Measurements from ENCODE around the gene PACSIN1. TPM values are rescaled to one million over a fixed set of nuclear protein-coding genes. Genes with fewer than 3 reads are reported as not detected.

Gene PACSIN1, protein sequence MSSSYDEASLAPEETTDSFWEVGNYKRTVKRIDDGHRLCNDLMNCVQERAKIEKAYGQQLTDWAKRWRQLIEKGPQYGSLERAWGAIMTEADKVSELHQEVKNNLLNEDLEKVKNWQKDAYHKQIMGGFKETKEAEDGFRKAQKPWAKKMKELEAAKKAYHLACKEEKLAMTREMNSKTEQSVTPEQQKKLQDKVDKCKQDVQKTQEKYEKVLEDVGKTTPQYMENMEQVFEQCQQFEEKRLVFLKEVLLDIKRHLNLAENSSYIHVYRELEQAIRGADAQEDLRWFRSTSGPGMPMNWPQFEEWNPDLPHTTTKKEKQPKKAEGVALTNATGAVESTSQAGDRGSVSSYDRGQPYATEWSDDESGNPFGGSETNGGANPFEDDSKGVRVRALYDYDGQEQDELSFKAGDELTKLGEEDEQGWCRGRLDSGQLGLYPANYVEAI
- not detected in 2 replicates for total RNA-seq (2014; rRNA removed; shearing (Covaris generic); ENCODE audit: low replicate concordance)

DNA sequence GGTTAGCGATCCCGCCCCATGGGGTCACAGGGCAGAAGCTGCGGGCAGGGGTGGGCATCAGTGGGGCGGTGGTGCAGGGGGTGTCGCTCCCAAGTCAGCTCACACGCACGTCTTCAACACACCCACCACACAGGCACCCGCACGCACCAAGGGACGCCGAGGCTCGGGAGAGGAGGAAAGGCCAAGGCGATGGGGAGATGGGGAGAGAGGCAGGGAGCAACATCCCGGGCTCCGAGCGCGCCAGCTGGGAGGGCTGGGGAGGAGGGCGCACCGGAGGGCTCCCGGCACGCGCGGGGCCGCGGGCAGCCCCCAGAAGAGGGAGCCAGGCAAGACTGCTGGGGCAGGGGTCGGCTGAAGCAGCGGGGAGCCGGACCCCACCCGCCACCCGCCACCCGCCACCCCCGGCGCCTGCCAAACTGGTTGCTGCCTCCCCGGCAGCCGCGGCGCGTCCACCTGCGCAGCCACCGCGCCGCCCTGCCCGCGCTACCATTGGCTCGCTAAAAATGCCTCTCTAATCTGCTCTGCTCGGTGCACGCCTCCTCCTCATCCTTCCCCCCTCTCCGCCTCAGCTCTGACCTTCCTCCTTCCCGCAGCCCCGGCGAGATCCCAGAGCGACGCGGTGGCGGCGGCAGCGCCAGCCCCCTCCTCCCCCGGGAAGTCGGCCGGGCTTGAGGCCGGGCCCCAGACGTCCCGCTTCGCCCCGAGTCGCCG, at the start of gene PACSIN1:
TSS of gene PACSIN1 (plus strand) at position 546 of the 711 bp plus-strand sequence. CDS start 60,230 bp downstream, outside the sequence.
- no peaks in the 10 kb centered on the region for H3K36me3 ChIP-seq
- H3K27me3 ChIP-seq: no peaks in the 10 kb centered on the region
- no peaks in the 10 kb centered on the region for H3K9me3 ChIP-seq
- DNase-seq: no peak
- H3K4me3 ChIP-seq: no peak within 1 kb of the TSS

DNA sequence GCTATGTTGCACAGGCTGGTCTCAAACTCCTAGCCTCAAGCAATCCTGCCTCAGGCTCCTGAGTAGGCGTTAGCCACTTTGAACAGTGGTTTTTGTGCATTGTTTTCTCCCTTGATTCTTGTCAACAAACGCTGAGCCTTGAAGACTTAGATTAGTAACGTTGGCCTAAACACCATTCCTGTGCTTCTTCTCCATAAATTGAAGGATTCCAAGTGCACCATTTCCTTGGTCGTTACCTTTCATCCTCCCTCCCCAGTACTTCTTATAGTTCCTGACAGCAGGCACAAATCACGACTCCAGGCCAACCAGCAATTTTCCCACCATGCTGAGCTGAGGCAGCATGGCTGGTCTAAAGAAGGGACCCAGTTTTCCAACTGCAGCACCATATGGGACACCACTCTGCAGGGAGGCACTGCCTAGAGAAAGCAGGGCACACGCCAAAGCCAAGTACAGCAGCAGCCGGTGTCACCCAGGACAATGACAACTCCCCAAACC, 49.0 kb upstream of the PACSIN1 start:
- H3K36me3 ChIP-seq: peaks cover 57% of the 10 kb centered on the region
- H3K27me3 ChIP-seq: no peaks in the 10 kb centered on the region
- DNase-seq: no peak
- no peaks in the 10 kb centered on the region for H3K9me3 ChIP-seq
- H3K4me3 ChIP-seq: no peak overlapping the region

DNA sequence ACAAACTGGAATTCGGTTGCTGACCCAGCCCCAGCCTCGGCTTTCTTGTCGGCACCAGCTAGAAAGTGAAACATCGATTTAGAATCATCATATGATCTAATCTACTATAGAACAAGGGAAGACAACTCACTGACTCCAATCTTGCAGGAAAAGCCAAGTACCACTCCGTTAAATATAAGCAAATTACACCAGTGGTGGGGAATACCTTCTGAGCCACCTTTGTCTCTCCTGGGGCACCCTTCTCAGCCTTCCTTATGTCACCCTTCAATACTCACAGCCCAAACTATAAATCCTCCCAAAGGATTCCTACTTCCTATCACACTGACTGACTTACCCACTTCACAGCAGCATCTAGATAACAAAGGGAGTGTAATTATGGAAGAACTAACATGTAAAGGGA, 47.5 kb upstream of the PACSIN1 start:
- Histone ChIP-seq H3K9me3 (no peaks in the 10 kb centered on the region), H3K36me3 (peaks cover 70% of the 10 kb centered on the region), H3K27me3 (no peaks in the 10 kb centered on the region), H3K4me3 (no peak overlapping the region)
- DNase-seq: no peak

DNA sequence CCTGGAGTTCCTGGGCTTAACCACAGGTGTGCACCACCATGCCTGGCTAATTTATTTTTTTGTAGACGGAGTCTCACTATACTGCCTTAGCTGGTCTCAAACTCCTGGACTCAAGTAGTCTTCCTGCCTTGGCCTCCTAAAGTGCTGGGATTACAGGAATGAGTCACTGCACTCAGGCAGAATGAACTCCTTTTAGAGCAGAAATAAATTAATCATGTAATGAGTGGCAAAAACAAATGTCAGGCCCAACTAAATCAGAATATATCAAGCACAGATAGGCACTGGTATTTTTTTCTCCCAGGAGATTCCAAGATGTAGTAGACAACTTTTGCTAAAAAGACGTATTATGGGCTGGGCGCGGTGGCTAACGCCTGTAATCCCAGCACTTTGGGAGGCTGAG, 42.6 kb upstream of the PACSIN1 start:
- DNase-seq: no peak
- peaks cover 69% of the 10 kb centered on the region for H3K36me3 ChIP-seq
- no peak overlapping the region for H3K4me3 ChIP-seq
- H3K27me3 ChIP-seq: no peaks in the 10 kb centered on the region
- no peaks in the 10 kb centered on the region for H3K9me3 ChIP-seq

DNA sequence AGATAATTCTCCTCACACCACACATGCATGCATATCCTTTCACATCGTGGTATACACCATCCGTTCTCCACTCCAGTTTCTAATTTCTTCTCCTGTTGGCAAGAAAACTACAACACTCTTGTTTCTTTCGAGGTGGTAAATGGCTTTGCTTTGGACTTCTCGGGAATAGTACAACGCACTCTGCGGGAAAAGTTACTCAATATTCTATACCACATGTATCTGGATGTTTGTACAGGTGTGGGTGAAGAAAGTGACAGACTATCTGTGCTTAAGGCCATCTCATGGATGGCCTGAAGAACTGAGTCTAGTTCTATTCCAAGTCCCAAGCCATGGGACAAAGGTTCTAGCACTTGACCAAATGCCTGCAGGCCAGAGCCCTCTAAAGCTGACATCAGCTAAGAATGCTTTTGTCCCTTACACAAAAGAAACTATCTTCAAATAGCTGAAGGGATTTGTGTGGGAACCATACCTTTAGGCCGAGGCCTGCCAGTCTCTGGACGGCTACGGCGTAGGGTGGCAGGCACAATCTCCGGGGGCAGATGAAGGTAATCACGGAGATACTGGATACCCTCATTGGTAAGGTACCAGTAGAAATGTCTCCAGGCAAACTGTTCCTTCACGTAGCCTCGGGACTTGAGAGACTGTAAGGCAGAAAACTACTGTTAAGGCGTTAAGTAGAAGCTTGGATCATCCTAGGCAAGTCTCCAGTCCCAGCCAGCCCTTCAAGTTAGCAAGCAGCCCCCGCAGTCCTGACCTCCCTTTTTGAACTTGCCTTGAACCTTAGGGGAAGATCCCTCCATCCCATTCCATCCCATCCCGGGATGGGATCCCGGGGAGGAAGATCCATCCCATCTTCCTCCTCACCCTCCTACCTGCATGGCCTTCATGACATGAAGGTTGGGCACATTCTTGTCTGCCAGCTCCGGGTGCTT, 41.4 kb upstream of the PACSIN1 start:
- Histone ChIP-seq H3K36me3 (peaks cover 58% of the 10 kb centered on the region), H3K4me3 (peak overlapping the region; percentile 77), H3K9me3 (no peaks in the 10 kb centered on the region), H3K27me3 (no peaks in the 10 kb centered on the region)
- no peak for DNase-seq

DNA sequence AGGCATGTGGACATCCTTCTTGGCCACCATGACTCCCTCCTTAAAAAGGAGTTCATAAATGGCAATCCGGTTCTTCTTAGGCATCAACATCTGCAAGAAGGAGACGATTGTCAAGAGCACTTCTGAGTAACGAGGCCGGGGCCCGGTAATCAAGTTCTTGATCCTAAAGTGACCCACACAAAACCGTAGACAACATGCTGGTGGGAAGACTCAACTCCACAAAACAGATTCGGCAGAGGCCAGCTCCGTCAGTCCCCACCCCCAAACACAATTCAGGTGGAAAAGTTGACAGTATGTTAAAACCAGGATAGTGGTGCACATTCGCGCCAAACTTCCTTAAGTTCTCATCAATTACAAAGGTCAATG, 40.8 kb upstream of the PACSIN1 start:
- no peak for DNase-seq

DNA sequence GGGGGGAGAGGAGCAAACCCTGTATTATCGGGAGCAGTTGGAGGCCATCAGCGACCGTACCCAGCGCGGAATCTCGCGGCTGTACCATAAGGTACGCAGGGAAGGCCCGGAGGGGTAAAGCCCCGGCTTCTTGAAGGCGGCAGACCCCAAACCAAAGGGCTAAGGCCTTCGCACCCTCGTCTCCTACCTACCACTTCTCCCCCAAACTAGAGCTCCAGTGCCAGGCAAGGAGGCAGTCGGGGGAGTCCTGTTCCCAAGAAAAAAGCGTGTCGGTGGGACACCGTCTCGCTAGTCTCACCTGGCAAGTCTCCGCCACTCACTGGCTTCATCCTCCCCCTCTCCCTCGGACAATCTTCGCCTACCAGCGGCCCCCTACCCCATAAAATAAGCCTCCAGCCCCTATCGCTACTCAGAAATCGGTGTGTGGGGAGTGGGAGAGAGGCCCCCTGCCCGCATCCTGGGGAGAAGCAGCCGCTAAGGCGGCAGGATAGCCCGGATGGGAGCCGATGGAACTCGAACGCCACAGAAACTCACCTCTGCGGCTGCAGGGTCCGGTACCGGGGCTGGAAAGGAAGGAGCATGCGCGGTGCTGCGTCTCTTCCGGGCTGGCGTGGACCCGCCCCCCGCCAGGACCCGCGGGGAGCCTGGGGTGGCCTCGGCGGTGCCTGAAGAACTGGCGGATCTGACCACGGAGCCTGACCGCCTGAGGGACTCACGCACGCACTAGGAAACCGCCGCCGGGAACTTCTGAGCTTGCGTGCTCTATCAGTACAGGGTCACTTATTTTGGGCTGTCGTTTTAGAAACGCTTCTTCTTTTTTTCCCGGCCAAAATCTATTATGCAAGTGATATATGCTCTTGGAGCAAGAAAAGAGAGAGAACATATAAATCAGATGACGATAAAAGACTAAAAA, 40.1 kb upstream of the PACSIN1 start, which contains the start of gene RPS10:
TSS of gene RPS10 (minus strand) at position 572 of the 913 bp plus-strand sequence. CDS start 848 bp downstream, outside the sequence.
- peak; percentile 87 for DNase-seq
- H3K36me3 ChIP-seq: peaks cover 45% of the 10 kb centered on the region
- H3K27me3 ChIP-seq: no peaks in the 10 kb centered on the region
- peak within 1 kb of the TSS; percentile 77 for H3K4me3 ChIP-seq
- no peaks in the 10 kb centered on the region for H3K9me3 ChIP-seq

More for the DNA sequence above, 40.8 kb upstream of the PACSIN1 start:
- H3K27me3 ChIP-seq: no peaks in the 10 kb centered on the region
- H3K4me3 ChIP-seq: peak overlapping the region; percentile 77
- no peaks in the 10 kb centered on the region for H3K9me3 ChIP-seq
- H3K36me3 ChIP-seq: peaks cover 51% of the 10 kb centered on the region

DNA sequence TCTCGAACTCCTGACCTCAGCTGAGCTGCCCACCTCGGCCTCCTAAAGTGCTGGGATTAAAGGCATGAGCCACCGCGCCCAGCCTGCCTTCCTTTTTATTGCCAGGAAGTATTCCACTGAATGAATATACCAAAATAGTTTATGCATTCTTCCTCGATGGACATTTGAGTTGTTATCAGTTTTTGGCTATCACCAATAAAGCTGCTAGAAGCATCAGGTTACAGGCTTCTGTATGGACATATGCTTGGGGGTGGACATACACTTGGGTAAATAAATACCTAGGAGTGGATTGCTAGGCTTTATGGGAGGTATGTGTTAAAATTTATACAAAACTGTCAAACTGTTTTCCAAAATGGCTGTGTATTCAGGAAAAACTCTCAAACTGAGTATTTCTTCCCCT, 30.0 kb upstream of the PACSIN1 start:
- H3K27me3 ChIP-seq: no peaks in the 10 kb centered on the region
- no peaks in the 10 kb centered on the region for H3K9me3 ChIP-seq
- DNase-seq: no peak
- no peak overlapping the region for H3K4me3 ChIP-seq
- H3K36me3 ChIP-seq: no peaks in the 10 kb centered on the region

DNA sequence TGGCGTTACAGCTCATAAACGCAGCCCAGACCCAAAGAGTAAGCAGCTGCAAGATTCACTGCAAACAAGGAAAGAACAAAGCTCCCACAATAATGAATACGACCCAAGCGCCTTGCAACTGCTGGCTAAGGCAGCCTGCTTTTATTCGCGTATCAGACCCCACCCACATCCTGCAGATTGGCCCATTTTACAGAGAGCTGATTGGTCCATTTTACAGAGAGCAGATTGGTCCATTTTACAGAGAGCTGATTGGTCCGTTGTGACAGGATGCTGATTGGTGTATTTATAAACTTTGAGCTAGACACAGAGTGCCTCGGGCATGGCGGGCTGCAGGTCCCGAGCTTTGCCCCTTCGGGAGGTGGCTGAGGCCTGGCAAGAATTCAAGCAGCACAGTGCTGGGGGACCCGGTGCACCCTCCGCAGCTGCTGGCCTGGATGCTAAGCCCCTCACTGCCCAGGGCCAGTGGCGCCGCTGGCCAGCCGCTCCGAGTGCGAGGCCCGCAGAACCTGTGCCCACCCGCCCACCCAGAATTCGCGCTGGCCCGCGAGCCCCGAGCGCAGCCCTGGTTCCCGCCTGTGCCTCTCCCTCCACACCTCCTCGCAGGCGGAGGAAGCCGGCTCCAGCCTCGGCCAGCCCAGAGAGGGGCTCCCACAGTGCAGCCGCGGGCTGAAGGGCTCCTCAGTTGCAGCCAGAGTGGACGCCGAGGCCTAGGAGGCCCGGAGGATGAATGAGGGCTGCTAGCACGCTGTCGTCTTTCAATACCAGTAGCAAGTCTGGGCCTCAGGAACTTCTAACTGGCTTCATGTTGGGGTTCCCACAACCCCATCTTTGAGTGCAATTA, 28.9 kb upstream of the PACSIN1 start:
- no peaks in the 10 kb centered on the region for H3K9me3 ChIP-seq
- DNase-seq: no peak
- H3K27me3 ChIP-seq: no peaks in the 10 kb centered on the region
- H3K36me3 ChIP-seq: no peaks in the 10 kb centered on the region
- no peak overlapping the region for H3K4me3 ChIP-seq

DNA sequence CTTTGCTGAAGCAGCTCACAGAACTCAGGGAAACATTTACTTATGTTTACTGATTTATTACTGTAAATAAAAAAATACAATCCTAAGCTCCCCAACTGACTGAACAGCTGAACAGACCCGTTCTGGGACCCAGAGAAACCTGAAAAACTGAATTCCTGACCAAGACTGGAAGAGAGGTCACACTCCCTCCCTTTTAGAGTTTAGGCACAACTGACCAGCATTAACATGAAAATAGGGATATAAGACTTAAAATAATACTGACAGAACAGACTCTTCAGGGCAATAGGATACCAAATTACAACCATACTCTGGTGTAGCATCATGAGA, 28.3 kb upstream of the PACSIN1 start:
- Histone ChIP-seq H3K9me3 (no peaks in the 10 kb centered on the region), H3K27me3 (no peaks in the 10 kb centered on the region), H3K4me3 (no peak overlapping the region), H3K36me3 (no peaks in the 10 kb centered on the region)
- no peak for DNase-seq

DNA sequence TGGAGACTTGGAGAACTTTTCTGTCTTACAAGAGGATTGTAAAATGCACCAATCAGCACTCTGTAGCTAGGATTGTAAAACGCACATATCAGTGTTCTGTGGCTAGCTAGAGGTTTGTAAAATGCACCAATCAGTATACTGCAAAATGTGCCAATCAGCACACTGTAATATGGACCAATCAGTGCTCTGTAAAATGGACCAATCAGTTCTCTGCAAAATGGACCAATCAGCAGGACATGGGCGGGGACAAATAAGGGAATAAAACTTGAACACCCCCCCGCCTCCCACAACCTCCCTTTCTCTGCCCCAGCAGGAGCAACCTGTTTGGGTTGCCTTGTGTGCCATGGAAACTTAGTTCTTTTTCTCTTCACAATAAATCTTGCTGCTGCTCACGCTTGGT, 27.2 kb upstream of the PACSIN1 start:
- DNase-seq: no peak
- H3K36me3 ChIP-seq: no peaks in the 10 kb centered on the region
- no peaks in the 10 kb centered on the region for H3K9me3 ChIP-seq
- H3K4me3 ChIP-seq: no peak overlapping the region
- no peaks in the 10 kb centered on the region for H3K27me3 ChIP-seq

DNA sequence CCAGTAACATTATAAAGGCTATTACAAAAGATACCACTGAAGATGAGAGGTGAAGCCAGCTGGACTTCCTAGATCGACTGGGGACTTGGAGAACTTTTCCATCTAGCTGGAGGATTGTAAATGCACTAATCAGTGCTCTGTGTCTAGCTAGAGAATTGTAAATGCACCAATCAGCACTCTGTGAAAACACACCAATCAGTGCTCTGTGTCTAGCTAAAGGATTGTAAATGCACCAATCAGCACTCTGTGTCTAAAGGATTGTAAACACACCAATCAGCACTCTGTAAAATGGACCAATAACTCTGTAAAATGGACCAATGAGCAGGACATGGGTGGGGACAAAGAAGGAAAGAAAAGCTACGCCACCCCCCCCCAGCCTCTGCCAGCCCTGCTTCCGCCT, 26.4 kb upstream of the PACSIN1 start:
- Histone ChIP-seq H3K4me3 (no peak overlapping the region), H3K27me3 (no peaks in the 10 kb centered on the region), H3K9me3 (no peaks in the 10 kb centered on the region), H3K36me3 (no peaks in the 10 kb centered on the region)
- no peak for DNase-seq

DNA sequence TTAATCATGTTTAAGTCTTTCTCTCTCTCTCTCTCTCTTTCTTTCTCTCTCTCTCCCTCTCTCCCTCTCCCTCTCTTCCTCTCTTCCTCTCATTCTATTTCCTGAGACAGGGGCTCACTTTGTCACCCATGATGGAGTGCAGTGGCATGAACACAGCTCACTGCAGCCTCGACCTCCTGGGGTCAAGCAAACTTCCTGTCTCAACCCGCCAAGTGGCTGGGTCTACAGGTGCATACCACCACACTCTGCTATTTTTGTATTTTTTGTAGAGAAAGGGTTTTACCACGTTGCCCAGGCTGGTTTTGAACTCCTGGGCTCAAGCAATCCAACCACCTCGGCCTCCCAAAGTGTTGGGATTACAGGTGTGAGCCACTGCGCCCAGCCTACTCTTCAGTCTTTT, 24.4 kb upstream of the PACSIN1 start:
- no peak overlapping the region for H3K4me3 ChIP-seq
- H3K9me3 ChIP-seq: no peaks in the 10 kb centered on the region
- H3K27me3 ChIP-seq: no peaks in the 10 kb centered on the region
- no peaks in the 10 kb centered on the region for H3K36me3 ChIP-seq
- no peak for DNase-seq

DNA sequence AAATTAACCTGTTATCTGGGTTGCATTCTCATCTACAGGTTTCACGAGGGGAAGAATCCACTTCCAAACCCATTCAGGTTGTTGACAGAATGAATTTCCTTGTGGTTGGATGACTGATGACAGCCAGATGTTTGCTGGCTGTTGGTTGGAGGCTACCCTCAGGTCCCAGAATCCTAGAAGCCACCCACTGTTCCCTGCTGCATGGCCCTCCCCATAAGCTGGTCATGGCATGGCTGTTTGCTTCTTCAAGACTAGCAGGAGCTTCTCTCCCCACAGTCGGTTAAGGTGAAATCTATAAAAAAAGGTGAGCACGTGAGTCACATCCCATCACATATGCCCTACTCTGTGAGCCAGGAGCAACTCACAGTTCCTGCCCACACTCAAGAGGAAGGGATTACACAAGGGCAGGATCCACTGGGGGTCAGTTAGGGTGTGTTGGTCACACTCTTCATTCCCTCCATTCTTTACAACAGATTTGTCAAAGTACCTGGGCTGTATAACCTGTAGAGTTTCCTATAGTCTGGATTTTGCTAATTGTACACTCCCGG, 20.5 kb upstream of the PACSIN1 start:
- Histone ChIP-seq H3K36me3 (no peaks in the 10 kb centered on the region), H3K9me3 (no peaks in the 10 kb centered on the region), H3K27me3 (no peaks in the 10 kb centered on the region), H3K4me3 (no peak overlapping the region)
- no peak for DNase-seq

DNA sequence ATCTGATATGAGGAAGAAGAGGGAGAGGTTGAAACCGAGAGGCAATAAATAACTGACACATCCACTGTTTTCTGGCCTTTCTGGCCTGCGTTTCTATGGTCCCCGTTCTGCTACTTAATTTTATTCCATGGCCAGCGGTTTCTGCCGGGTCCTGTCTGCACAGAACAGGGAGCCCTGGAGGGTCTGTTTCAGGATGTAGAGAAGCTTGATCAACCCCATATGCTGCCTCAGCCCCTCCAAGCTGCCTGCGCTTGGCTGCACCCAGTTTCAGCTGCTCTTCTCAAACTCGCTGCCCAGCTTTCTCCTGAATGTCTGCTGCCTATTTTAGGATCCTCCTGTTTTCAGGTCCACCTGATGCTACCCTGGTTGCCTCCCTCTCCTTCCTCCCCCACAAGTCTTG, 18.5 kb upstream of the PACSIN1 start:
- Histone ChIP-seq H3K36me3 (no peaks in the 10 kb centered on the region), H3K9me3 (no peaks in the 10 kb centered on the region), H3K4me3 (no peak overlapping the region), H3K27me3 (no peaks in the 10 kb centered on the region)
- no peak for DNase-seq
